GM19372 (cell line): ENCODE data around the gene CPA5.

Source experiments
- ATAC-seq: cut with Tn5 transposase; IDR thresholded peaks from one replicate; pipeline ENCODE4 v1.9.1; 2021; ENCODE audit warnings: mild to moderate bottlenecking, low read depth, moderate library complexity; ENCODE audit not compliant: unreplicated experiment

CPA5 gene

DNA sequence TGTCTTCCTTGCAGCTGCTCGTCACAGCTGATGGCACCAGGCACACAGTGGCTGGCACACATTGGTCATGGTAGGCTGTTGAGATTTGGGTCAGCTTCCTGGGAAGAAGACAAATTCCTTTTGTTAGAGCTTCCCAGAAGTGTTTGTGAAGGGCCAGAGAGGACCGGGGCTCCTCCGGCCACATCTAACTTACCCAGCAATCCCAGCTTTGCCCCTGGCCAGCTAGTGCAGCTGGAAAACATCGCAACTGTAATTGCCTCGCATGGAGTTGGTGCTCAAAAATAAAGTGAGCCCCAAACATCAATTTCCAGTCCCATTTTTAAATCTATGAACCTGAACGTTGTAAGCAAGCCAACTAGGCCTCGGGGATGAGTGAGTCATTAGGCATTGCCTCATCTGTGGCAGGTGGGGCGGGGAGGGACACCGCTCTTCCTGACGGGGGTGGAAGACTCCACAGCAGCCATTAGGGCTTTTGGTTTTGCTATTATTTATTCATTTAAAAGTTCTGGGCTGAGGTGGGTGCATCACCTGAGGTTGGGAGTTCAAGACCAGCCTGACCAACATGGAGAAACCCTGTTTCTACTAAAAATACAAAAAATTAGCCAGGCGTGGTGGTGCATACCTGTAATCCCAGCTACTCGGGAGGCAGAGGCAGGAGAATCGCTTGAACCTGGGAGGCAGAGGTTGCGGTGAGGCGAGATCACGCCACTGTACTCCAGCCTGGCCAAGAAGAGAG is 12.4 kb downstream of the CPA5 start:
- no peak for ATAC-seq

DNA sequence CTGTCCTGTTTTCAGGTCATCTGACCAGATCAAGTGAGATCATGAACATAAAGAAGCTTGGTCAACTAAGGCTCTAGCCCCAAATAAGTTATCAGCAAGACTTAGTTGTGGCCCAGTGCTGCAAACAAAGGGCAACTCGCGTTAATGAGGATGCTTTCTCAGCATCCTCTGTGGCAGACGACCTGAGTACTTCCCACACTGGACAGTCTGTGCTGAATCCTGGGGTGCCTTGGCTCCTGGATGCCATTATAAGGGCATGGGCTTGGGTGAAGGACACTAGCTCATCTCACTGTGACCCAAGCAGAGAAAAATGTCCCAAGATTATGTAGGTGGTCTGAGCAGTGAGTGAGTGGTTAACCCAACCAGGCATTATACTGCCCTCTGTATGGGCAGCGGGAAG is 13.9 kb downstream of the CPA5 start:
- ATAC-seq = no peak

DNA sequence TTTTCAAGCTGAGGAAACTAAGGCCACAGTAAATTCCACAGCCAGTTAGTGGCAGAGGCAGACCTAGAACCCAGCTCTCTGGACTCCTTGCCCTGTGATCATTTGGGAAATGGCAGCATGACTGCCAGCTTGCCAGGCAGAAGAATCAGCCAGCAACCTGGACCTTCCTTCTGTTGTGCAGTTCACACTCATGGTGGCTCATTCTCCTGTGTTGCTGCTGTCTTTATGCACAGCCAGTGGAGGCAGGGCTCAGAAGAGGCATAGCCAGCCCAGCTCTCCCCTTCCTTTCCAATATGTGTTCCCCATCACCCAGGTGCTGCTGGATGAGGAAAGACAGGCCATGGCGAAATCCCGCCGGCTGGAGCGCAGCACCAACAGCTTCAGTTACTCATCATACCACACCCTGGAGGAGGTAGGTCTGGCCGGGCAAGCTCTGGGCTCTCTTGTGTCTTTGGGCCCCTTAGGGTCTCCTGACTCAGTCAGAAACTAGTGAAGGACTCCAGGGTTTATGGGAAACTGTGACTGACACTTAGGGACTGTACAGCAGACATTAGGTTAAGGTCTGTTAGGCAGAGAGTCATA is 14.8 kb downstream of the CPA5 start:
- no peak for ATAC-seq

DNA sequence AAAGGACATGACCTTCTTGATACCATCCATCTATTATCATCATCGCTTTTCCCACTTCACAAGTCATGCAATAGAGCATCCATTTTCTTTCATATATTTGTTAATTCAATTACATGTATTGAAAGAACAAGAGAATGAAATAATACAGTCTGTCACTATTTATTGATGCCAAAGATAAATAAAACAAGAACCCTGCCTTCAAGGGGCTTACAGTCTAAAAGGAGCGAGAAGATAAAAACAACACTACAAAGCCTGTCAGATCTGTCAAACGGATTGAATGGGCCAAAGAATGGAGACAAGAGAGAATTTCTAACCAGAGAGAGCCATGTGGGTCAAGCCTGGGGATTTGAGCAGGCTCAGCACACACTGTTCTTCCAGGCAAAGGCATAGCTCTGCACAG is 15.9 kb downstream of the CPA5 start:
- ATAC-seq = no peak

DNA sequence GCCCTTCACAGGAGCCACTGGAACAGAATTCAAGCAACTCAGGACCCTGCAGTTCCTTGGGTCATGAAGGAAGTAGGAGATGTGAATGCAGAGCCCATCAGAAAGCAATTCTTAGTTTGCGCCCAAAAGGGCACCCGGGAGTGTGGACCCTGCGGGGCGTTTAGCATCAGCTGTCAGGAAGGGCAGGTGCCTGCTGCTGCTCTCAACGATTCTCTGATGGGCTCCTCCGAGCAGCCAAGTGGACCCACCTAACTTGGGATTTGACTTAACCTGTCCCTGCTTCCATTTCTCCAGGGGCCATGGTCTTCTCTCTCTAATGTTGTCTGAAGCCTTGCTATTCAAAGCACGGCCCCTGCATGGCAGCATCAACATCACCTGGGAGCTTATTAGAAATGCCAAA is 17.1 kb downstream of the CPA5 start:
- ATAC-seq = no peak

DNA sequence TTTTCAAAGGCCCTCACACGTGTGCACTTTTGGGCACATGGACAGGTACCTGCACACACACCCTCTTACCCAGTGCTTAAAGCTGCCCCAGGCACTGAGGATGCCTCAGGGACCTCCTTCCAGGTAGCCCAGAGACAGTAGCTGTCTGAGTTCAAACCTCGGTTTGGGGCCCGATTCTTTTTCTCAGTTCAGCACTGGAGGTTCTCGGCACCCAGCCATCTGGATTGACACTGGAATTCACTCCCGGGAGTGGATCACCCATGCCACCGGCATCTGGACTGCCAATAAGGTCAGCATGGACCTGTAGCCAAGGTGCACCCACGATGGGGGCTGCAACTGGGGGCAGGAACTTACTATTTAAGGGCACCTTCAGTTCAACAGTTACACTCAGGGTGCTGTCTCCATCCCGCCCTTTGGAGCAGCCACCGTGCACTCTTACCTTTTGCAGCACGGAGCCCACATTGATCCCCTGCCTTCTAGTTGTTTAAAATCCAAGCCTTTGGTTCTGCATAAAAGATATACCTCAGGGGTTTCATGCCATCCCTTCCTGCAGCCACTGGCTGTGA is 17.7 kb downstream of the CPA5 start:
- ATAC-seq = no peak

DNA sequence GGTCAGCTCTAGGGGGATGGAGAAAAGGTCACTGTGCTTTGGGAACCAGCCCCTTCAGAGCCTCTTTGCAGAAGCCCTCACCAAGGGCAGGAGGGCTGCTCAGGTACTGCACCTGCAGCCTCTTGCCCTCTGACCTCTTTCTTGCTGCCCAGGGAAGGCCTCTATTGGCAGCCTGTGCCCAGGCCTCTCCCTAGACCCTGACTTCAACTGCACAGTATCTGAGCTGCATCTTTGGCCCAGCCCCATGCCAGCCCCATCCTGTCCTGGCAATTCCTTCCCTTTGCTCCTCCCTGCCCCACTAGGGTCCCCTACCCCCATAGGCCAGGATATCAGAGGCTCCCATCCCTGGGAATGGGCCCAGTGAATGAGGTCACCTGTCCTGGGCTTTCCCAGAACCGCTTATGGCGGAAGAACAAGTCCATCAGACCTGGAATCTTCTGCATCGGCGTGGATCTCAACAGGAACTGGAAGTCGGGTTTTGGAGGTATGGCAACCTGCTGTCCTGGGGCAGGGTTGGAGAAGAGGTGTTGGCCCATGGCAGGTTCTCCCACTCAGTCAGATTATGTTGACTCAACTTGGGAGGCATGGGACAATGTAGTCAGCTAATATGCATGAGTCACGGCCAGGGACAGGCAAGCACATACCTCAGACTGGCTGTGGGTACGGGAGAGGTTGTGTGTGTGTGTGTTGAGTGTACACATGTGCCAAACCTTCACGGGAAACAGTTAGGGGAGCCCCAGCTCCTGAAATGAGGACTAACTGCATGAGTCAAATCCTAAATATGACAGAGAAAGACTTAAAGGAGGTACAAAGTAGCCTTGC is 18.6 kb downstream of the CPA5 start:
- no peak for ATAC-seq

DNA sequence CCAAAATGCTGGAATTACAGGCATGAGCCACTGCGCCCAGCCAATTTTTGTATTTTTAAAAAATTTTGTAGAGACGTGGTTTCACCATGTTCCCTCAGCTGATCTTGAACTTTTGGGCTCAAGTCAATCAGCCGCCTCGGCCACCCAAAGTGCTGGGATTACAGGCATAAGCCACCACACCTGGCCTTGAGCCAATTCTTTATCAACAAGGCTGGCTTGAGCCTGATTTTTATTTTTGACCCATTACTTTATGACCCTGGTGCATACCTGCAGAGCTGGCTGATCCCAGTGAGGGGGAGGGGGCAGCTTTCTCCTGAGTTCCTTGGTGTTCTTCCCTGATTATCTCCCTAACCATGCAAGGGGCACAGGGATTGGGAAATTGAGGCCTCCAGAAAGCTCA is 19.8 kb downstream of the CPA5 start:
- ATAC-seq = no peak

DNA sequence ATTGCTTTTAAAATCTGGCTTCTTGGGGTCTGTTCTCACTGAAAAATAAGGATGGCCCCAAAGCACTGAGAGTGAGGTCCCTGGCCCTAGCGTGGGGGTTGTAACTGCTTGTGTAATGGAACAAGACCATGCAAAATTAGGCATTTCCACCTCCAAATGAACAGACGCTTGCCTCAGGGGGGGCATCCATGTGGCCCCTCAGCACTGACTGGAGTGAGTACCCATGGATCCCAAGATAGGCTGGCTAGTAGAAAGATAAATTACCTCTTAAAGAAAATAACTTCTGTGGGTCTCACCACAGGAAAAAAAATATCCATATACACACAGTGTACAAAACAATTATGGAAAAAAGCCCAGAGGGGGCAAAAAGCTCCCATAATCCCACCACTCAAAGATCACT is 20.5 kb downstream of the CPA5 start:
- ATAC-seq = no peak

DNA sequence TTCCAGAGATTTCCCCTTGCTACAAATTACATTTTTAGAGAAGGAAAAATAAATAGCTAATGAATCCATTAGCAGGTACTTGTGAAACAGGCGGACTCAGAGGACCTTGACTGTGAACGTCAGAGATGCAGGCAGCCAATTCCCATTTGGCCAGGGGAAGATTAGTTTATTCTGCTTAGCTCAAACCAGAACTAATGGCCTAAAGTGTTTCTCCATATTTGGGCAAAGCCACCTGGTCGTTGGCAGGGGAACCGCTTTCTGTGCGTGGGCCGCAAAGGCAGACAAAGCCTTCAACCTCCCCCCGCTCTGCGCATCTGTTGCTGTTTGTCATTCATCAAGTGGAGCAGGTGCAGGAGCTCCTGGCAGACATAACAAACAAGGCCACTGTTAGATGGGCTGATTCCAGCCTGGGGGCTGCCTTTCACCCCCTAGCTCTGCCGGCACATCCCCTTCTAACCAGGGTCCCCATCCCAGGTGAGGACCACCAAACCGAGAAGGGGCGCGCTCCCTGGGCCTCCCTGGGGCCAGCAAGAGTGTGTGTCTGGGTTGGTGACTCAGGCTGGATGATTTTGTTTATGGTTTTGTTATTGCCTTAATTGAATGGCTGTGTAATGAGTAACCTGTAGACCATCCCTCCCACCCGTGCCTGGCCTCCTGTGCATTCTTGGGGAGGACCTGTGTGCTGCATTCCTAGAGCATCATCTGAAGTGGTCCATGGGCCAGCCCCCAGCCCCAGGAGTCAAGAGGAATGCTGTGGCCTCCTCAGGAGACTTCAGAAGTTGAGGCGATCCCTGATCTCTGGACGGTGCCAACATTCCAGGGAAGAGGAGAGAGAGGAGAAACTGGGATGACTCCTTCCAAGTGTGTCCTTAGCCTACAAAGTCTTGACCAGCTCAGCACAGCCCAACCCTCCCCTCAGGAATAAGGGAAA is 21.2 kb downstream of the CPA5 start:
- ATAC-seq = peak; percentile 70

DNA sequence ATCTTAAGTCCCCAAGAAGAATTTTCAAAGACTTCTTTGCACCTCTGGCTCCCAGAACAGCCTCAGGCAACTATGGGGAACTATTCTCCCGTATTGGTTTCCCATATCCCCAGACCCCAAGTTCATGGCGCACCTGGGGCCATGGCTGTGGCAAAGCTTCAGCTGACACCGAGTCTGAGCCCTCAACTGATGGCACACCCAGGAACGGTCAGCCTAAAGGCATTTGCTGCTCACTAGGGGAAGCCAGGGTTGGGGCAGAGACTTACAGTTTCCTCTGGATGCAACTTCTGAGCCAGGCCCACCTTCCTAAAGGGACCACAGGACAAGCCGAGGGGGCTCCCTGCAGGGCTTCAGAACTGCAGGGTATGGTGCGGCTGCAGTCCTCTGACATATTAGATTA is 21.9 kb downstream of the CPA5 start:
- ATAC-seq = no peak

DNA sequence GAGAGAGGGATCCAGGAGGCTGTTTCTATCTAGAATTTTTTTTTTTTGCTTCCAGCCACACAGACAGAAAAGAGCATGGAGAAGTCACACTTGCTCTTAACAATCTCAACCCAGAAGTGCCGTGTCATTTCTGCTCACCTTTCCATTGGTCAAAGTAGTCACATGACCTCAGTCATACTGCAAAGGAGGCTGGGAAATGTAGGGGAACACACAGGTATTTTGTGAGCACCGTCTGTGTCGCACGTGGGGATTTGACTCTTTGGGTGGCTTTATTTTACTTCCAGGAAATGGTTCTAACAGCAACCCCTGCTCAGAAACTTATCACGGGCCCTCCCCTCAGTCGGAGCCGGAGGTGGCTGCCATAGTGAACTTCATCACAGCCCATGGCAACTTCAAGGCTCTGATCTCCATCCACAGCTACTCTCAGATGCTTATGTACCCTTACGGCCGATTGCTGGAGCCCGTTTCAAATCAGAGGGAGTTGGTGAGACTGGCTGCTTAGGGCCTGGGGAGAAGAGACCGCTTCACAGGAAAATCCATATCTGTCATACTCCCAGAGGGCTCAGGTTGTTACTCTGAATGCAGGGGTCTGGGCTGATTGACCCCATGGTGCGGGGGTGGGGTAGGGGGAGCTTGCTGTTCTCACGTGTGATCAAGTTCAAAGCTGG is 22.6 kb downstream of the CPA5 start:
- ATAC-seq = no peak

DNA sequence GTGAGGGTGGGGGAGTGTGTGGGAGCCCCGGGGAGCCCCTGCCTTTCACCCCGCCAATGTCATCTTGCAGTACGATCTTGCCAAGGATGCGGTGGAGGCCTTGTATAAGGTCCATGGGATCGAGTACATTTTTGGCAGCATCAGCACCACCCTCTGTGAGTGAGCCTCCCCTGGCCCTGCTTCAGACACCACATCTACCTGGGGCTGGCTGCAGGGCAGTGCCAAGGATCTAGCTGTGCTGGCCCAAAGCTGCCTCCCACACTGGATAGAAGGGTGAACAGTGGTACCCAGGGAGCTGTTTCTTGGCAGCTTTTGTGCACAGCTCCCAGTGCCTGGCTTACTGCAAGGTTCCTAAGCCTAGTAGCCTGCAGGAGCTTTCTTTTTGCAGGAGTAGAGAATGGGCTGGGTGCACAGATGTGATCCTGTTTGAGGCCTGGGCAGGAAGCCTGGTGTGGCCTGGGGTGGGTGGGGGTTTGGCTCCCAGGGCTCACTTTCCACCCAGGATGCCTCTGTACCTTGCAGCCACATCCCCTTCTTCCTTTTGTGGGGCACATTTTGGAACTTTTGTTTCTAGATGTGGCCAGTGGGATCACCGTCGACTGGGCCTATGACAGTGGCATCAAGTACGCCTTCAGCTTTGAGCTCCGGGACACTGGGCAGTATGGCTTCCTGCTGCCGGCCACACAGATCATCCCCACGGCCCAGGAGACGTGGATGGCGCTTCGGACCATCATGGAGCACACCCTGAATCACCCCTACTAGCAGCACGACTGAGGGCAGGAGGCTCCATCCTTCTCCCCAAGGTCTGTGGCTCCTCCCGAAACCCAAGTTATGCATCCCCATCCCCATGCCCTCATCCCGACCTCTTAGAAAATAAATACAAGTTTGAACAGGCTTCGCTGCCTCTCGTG is 23.5 kb downstream of the CPA5 start:
- ATAC-seq = no peak

DNA sequence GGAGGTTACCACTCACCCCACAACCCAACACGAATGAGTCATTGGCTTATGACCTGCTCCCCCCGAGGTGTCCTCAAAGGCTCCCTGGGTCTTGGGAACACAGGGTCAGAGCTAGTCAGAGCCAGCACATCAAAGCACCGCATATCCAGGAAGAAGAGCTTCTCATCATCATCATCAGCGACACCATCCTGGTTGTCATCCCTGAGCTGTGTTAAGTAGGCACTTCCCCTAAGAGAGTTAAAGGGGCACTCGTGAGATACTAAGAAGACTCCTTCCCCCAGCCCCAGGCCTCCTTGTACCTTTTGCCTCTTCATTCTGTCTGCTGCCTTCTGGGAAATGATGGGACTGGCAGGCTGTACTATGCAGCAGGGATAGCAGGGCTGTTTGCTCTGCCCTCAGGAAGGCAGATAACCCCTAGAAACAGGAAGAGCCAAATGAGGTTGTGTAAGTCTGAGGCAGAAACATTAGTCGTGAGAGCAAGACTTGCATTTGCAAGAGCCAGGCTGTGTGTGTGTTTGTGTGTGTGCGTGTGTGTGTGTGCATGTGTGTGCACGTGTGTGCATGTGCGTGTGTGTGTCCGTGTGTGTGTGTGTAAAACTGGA is 24.6 kb downstream of the CPA5 start:
- ATAC-seq = no peak

DNA sequence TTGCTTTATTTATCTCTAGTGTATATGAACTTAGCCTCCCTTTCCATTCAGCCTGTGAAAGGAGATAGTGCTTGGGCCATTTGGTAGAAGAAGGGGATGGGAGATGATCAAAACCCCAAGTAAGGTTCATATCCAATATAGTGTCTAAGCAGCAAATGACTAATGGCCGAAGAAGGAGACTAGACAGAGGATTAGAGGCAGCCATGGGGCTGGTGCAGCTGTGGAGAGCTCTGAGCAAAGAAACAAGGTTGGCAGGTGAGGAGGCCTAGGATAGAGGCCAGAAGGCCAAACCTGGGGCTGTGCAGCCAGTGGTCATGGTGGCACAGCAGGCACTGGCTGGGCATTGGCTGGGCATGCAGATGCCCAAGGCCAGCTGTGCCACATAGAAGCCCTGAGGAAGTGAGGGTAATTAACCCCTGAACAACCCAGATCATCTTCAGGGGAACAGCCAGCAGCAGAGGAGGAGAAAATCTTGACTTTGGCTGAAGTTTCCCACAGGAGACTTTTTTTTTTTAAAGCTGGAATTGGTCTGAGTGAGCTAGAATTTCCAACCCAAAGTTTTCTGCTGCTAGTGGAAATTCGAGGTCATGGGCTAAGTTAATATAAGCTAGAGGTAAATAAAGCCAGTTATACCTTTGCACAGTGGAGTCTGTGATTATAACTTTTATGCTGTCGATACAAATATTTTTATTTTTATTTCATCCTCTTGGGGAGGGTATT is 25.4 kb downstream of the CPA5 start:
- no peak for ATAC-seq

DNA sequence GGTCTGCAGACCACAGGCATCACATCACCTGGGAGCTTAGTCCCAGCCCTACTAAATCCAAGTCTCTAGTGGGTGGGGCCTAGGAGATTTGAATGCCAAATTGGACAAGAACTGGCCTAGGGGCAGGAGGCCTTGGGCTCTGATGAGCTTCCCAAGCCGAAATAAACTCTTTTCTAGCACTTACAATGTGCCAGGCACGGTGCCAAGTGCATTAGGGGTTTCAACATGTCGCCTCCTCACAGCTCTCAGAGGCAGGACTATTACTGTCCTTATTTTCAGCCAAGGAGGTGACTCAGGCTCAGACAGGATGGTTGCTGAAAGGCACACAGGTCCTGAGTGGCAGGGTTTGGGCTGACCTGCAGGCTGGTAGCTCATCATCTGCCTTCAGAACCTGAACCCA is 26.4 kb downstream of the CPA5 start:
- no peak for ATAC-seq

DNA sequence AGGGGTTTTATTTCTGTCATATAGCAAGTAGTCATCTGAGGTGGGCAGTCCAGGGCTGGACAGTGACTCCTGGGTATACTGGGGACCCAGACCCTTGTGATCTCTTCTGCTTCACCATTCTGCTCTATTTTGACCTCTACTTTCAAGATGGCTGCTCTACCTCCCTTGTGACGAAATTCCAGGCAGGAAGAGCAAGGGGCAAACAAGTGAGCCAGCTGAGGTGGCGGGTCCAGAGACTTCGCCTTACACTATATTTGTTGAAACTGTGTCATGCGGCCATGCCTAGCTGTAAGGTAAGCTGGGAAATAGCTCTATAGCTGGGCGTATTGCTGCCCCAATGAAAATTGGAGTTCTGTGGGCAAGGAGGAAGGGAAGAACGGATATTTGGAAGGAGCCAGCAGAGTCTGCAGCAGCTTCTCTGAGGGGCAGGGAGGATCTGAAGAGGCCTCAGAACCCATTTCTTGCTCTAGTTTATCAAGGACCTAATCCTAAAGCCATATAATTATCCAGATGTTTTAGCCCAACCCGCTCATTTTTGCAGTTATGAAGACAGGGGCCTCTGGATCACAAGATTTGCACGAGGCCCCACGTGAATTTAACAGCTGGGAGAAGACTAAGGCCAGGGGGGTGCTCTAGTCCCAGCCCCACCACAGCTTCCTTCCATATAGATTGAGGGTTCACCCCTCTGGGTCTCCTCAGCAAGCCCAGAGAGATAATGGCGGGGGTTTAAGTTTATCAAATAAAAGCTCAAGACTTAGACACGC is 28.0 kb downstream of the CPA5 start:
- ATAC-seq = no peak
